Muscle of leg (tissue), 16 donors: ENCODE measurements around the gene CLDN14. TPM values are rescaled to one million over a fixed set of nuclear protein-coding genes. Genes with fewer than 3 reads are reported as not detected.

Source experiments
- DNase-seq: peaks from one replicate; pipeline ENCODE4 v3.0.0; 2013
- H3K27ac ChIP-seq: one replicate; pipeline ENCODE4 v1.5.1; 2013; ENCODE audit warnings: mild to moderate bottlenecking, low read length, control low read depth
- H3K27me3 ChIP-seq: one replicate; pipeline ENCODE4 v1.6.1; 2013; ENCODE audit warnings: low read length; ENCODE audit not compliant: control insufficient read depth, insufficient read depth
- H3K36me3 ChIP-seq: one replicate; pipeline ENCODE4 v1.6.1; 2013; ENCODE audit warnings: low read length; ENCODE audit not compliant: control insufficient read depth, insufficient read depth
- H3K4me1 ChIP-seq: one replicate; pipeline ENCODE4 v1.6.1; 2013; ENCODE audit warnings: low read length; ENCODE audit not compliant: control insufficient read depth, insufficient read depth
- H3K4me3 ChIP-seq: one replicate; pipeline ENCODE4 v1.5.1; 2013; ENCODE audit warnings: low read length, control low read depth
- H3K9me3 ChIP-seq: replicated peaks from 2 replicates; pipeline ENCODE4 v1.6.1; 2013; ENCODE audit warnings: low read depth, low read length; ENCODE audit not compliant: control insufficient read depth
- WGBS: methylation state at CpG from one replicate; pipeline ENCODE4 v1.1.5; 2013; ENCODE audit warnings: missing lambda C conversion rate; ENCODE audit not compliant: insufficient coverage; 5-methylcytosine and 5-hydroxymethylcytosine counted together
- long read RNA-seq, 11 donors: transcript quantifications; one replicate each; lab custom pipeline, GENCODE V29; 2026
- polyA plus RNA-seq, 8 donors: library from polyadenylated mRNA; unstranded; fragments of 120-200 nt; gene quantifications; one replicate each; pipeline versions ENCODE4 v1.2.1 to v1.2.3, GENCODE V29; 2013; ENCODE audit warnings: inconsistent platforms in 1 of 8, low replicate concordance in 1 of 8; ENCODE audit not compliant: insufficient read length in 8 of 8, insufficient read depth in 1 of 8
- total RNA-seq: library from RNA; stranded (reverse); fragments of 120-200 nt; gene quantifications from one replicate; pipeline ENCODE4 v1.2.4, GENCODE V29; 2013

The CLDN14 gene
- 4.1 TPM for total RNA-seq
- 1 to 10 TPM in 6 of 8 donors, under 1 TPM in 2; 0.18 to 8.1 (median 3.6) TPM for polyA plus RNA-seq
- long read RNA-seq, donor 1 = 0 reads
- long read RNA-seq, donor 2 = 0 reads
- long read RNA-seq, donor 3, partial matches to known transcripts = 0 of 5 reads
- long read RNA-seq, donor 3, other reads (novel, unspliced or antisense) = 0 of 5 reads
- long read RNA-seq, donor 4, partial matches to known transcripts = 0 of 2 reads
- long read RNA-seq, donor 4, other reads (novel, unspliced or antisense) = 0 of 2 reads
- long read RNA-seq, donor 5 = 0 reads
- long read RNA-seq, donor 6, partial matches to known transcripts = 0 of 1 reads
- long read RNA-seq, donor 6, other reads (novel, unspliced or antisense) = 0 of 1 reads
- long read RNA-seq, donor 7, partial matches to known transcripts = 0 of 2 reads
- long read RNA-seq, donor 7, other reads (novel, unspliced or antisense) = 0 of 2 reads
- long read RNA-seq, donor 8, partial matches to known transcripts = 0 of 1 reads
- long read RNA-seq, donor 8, other reads (novel, unspliced or antisense) = 0 of 1 reads
- long read RNA-seq, donor 9, partial matches to known transcripts = 0 of 2 reads
- long read RNA-seq, donor 9, other reads (novel, unspliced or antisense) = 0 of 2 reads
- long read RNA-seq, donor 10 = 0 reads
- long read RNA-seq, donor 11 = 0 reads

- no peaks in the 10 kb centered on the region for H3K36me3 ChIP-seq
- no peak for DNase-seq
- WGBS = 77% methylated on average over 20 of the region's 25 CpGs
- H3K4me3 ChIP-seq = no peak within 1 kb of the TSS
- no peaks in the 10 kb centered on the region for H3K27me3 ChIP-seq
- no peaks in the 10 kb centered on the region for H3K9me3 ChIP-seq
- H3K4me1 ChIP-seq = peaks cover 19% of the 10 kb centered on the region
- H3K27ac ChIP-seq = no peak within 1 kb of the TSS
These were observed at the start of gene CLDN14 for GRCh38 chr21:36479415-36480402. CLDN14 (minus strand) TSS chr21:36480122; CDS start chr21:36461695, 18,427 bp downstream.

GRCh38 chr21:36528716-36529115, 48.8 kb upstream of the CLDN14 start:
- WGBS = 30% methylated on average over 1 of the region's 6 CpGs
- no peaks in the 10 kb centered on the region for H3K9me3 ChIP-seq
- no peak overlapping the region for H3K4me3 ChIP-seq
- no peak overlapping the region for H3K27ac ChIP-seq
- peak; percentile 21 for DNase-seq
- peaks cover 11% of the 10 kb centered on the region for H3K27me3 ChIP-seq
- H3K36me3 ChIP-seq = no peaks in the 10 kb centered on the region
- peaks cover 8% of the 10 kb centered on the region for H3K4me1 ChIP-seq

- Histone ChIP-seq H3K27me3 (peaks cover 9% of the 10 kb centered on the region), H3K9me3 (no peaks in the 10 kb centered on the region), H3K4me3 (no peak overlapping the region), H3K4me1 (peaks cover 10% of the 10 kb centered on the region), H3K36me3 (no peaks in the 10 kb centered on the region), H3K27ac (no peak overlapping the region)
- no CpG with 5 or more reads among the region's 6 CpGs for WGBS
- DNase-seq = peak; percentile 63
These were observed 47.4 kb upstream of the CLDN14 start for GRCh38 chr21:36527317-36527716.

GRCh38 chr21:36526104-36526503, 46.2 kb upstream of the CLDN14 start:
- no peak overlapping the region for H3K4me3 ChIP-seq
- H3K27ac ChIP-seq = no peak overlapping the region
- 83% methylated on average over 2 of the region's 4 CpGs for whole genome bisulfite sequencing
- no peaks in the 10 kb centered on the region for H3K9me3 ChIP-seq
- H3K36me3 ChIP-seq = no peaks in the 10 kb centered on the region
- no peak for DNase-seq
- H3K4me1 ChIP-seq = peaks cover 10% of the 10 kb centered on the region
- peaks cover 9% of the 10 kb centered on the region for H3K27me3 ChIP-seq

- Histone ChIP-seq H3K27me3 (peaks cover 7% of the 10 kb centered on the region), H3K4me3 (no peak overlapping the region), H3K36me3 (no peaks in the 10 kb centered on the region), H3K9me3 (no peaks in the 10 kb centered on the region), H3K4me1 (peaks cover 10% of the 10 kb centered on the region), H3K27ac (peak overlapping the region; percentile 20)
- peak; percentile 44 for DNase-seq
- 75% methylated on average over 5 of the region's 9 CpGs for WGBS
These were observed 44.6 kb upstream of the CLDN14 start for GRCh38 chr21:36524477-36524876.

DNA sequence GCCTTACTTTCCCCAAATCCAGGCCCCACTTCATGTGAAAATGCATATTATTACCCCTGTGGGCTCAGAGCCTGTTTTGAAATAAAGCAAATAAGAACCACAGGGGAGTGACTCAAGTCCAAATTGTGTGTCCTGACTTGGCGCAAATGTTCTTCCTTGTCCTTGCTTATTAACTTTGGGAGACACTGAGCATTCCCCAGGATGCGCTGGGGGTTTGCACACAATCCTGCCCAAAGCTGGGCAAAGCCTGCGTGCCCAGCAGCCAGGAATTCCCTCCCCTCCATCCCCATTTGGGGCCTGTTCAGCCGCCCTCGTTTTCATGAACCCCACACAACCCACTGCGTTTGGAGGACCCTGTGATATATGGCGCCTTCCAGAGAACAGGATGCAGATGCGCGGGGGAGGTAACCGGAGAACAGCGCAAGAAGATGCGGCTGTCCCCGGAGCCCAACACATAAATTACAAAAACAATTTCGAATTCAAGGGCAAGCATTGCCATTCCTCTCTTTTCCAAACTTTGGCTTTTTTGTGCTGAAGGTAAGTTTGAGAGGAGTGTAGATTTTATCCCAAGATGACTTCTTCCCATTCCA, 42.4 kb upstream of the CLDN14 start:
- Histone ChIP-seq H3K4me3 (no peak overlapping the region), H3K27ac (no peak overlapping the region), H3K27me3 (no peaks in the 10 kb centered on the region), H3K9me3 (no peaks in the 10 kb centered on the region), H3K36me3 (no peaks in the 10 kb centered on the region), H3K4me1 (peaks cover 10% of the 10 kb centered on the region)
- peak; percentile 18 for DNase-seq
- WGBS = 49% methylated on average over 3 of the region's 14 CpGs

DNA sequence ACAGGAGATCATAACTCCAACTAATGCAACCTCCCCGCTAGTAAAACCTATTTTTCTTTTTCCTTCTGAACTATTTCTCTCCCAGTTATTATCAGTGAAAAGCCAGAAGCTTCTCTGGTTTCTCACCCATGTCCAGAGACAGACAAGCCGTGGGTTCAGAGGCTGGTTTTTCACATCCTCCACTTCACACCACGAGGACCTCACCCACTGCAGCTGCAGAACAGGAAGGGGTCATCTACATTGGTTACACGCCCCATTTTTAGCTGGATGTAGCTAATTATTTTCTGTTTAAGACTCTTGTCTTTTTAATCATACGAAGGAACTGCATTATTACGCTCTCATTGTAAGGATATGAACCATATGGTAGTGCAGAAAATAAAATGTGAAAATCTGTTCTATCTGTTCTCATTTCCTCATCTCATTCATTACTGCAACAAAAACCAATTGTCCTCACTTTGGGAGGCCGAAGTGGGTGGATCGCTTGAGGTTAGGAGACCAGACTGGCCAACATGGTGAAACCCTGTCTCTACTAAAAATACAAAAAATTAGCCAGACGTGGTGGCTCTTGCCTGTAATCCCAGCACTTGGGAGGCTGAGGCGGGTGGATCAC, 39.1 kb upstream of the CLDN14 start:
- WGBS = 57% methylated on average over 1 of the region's 10 CpGs
- no peaks in the 10 kb centered on the region for H3K9me3 ChIP-seq
- no peak overlapping the region for H3K4me3 ChIP-seq
- no peaks in the 10 kb centered on the region for H3K36me3 ChIP-seq
- peaks cover 2% of the 10 kb centered on the region for H3K4me1 ChIP-seq
- no peak overlapping the region for H3K27ac ChIP-seq
- DNase-seq = no peak
- no peaks in the 10 kb centered on the region for H3K27me3 ChIP-seq

DNA sequence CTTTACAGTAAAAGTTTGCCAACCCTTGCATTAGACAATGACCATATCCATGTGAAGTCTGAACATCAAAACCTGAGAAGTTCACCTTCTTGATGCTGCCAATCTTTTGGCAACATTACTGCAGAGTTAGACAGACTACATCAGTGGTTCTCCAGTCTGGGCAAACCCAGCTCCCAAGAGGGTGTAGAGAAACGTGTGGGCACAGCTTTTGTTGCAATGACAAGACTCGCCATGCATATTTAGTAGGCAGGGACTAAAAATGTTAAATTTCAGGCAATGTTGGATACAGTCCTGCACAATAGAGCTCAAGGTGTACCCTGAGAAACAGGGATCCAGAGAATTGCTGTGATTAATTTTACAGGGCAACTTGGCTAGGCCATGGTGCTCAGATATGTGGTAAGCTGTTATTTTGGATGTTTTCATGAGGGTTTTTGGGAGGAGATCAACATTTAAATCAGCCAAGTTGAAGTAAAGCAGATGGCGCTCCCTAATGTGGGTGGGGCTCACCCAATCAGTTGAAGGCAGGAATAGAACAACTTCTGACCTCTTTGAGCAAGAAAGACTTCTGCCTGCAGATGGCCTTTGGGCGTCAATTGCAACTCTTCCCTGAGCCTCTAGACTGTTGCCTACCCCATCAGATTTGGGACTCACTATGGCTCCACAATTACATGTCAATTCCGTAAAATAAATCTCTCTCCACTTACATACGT, 37.6 kb upstream of the CLDN14 start:
- no peak for DNase-seq
- H3K9me3 ChIP-seq = no peaks in the 10 kb centered on the region
- no peaks in the 10 kb centered on the region for H3K27me3 ChIP-seq
- no peaks in the 10 kb centered on the region for H3K4me1 ChIP-seq
- H3K27ac ChIP-seq = no peak overlapping the region
- H3K36me3 ChIP-seq = no peaks in the 10 kb centered on the region
- WGBS = 84% methylated on average over 5 of the region's 6 CpGs
- H3K4me3 ChIP-seq = no peak overlapping the region

DNA sequence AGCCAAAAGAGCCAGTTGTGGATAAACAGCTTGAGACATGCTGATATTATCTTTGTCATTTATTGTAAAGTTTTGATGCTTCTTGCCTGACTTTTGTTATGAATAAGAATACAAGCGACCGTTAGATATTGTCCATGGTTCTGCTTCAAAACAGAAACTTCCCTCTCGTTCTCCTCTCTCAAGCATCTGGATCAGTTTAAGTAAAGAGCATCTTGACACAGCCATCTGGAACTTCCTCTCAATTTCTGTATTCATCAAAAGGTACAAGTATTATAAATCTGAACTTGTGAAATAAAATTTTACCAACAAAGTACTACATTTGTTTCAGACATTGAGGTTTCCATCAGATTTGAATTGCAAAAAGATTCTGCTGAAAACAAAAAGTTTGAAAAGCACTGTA, 36.4 kb upstream of the CLDN14 start:
- Histone ChIP-seq H3K27ac (no peak overlapping the region), H3K27me3 (no peaks in the 10 kb centered on the region), H3K4me3 (no peak overlapping the region), H3K9me3 (no peaks in the 10 kb centered on the region), H3K4me1 (no peaks in the 10 kb centered on the region), H3K36me3 (no peaks in the 10 kb centered on the region)
- DNase-seq = peak; percentile 66
- no CpG with 5 or more reads among the region's 3 CpGs for WGBS
